ENCODE results near the gene RASAL1.

DNA sequence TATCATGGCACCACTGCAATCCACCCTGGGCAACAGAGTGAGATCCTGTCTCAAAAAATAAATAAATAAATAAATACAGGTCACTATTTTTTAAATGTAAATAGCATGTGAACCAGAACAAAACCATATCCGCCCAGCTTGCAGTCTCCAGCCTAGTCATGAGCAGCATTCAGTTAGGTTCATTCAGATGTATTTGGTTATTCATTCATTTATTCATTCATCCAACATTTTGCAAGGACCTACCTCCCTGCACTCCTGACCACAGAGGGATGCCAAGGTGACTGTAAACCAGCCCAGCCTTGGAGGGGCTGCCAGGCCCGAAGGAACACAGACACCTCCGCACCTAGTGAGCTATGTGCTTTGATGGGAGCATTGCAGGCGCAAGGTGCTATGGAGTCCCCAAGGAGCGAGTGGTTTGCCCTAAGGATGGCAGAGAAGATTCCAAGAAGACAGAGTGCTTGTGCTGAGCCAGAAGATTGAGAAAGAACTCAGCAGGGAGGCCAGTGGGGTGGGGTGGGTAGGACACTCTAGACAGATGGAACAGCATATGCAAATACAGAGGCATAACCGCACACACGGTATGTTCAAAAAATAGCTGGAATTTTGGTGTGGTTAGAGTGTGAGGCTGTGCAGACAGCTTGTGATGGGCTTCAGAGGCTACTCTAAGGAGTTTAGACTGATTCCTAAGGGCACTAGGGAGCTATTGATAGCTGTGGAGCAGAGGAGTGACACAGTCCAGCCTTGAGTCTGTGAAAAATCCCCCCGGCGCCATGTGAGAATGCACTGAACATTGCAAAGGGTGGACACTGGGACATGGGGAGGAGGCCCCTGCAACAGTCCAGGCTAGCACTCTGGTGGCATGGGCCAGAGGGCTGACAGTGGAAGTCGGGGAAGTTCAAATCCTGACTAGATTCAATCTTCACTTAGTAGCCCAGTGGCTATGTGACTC is 67.3 kb downstream of the RASAL1 start:
- TF ChIP-seq EZH2 (IDR thresholded peaks at IDR 0.05; ENCODE audit: borderline replicate concordance, low read depth, low read length, poor library complexity, severe bottlenecking): no peak
- TF ChIP-seq, protein P1, sequence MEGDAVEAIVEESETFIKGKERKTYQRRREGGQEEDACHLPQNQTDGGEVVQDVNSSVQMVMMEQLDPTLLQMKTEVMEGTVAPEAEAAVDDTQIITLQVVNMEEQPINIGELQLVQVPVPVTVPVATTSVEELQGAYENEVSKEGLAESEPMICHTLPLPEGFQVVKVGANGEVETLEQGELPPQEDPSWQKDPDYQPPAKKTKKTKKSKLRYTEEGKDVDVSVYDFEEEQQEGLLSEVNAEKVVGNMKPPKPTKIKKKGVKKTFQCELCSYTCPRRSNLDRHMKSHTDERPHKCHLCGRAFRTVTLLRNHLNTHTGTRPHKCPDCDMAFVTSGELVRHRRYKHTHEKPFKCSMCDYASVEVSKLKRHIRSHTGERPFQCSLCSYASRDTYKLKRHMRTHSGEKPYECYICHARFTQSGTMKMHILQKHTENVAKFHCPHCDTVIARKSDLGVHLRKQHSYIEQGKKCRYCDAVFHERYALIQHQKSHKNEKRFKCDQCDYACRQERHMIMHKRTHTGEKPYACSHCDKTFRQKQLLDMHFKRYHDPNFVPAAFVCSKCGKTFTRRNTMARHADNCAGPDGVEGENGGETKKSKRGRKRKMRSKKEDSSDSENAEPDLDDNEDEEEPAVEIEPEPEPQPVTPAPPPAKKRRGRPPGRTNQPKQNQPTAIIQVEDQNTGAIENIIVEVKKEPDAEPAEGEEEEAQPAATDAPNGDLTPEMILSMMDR (conservative IDR thresholded peaks at IDR 0.05; ENCODE audit: low read depth, low read length): no peak

All from A673 (cell line).